Mesothelial cell of epicardium (in vitro differentiated cells): ENCODE measurements around the gene UBE2Q1. TPM values are rescaled to one million over a fixed set of nuclear protein-coding genes. Genes with fewer than 3 reads are reported as not detected.

Experiments used
- DNase-seq, 2 experiments: peaks; one replicate each; pipeline ENCODE4 v3.0.0; 2021; ENCODE audit warnings: low spot score in 2 of 2; ENCODE audit not compliant: unreplicated experiment in 2 of 2
- H3K27ac Mint-ChIP-seq: 2 replicates; pipeline ENCODE4 v1.8.0; 2021; ENCODE audit warnings: mixed read lengths
- H3K27me3 Mint-ChIP-seq: 2 replicates; pipeline ENCODE4 v1.8.0; 2021; ENCODE audit warnings: low read depth, mixed read lengths
- H3K36me3 Mint-ChIP-seq: 2 replicates; pipeline ENCODE4 v1.8.0; 2021; ENCODE audit warnings: mixed read lengths
- H3K4me1 Mint-ChIP-seq: 2 replicates; pipeline ENCODE4 v1.8.0; 2021; ENCODE audit warnings: mixed read lengths
- H3K4me3 Mint-ChIP-seq: 2 replicates; pipeline ENCODE4 v1.8.0; 2021; ENCODE audit warnings: mild to moderate bottlenecking, moderate library complexity, mixed read lengths
- H3K9me3 Mint-ChIP-seq: 2 replicates; pipeline ENCODE4 v1.8.0; 2021; ENCODE audit warnings: mixed read lengths
- CTCF ChIP-seq: fragments of 200-600 bp; sonication (generic); IDR thresholded peaks from one replicate; pipeline ENCODE4 v1.5.0; 2021; ENCODE audit warnings: antibody characterized with exemption; ENCODE audit not compliant: unreplicated experiment
- total RNA-seq: library from RNA; stranded (reverse); gene quantifications from 3 replicates; pipeline ENCODE4 v1.2.1, GENCODE V29; 2021

UBE2Q1 gene
- total RNA-seq, 1 donor from 2014 or later = 60.1 TPM

GRCh38 chr1:154567386-154568156, 9.1 kb upstream of the UBE2Q1 start, which contains the start of gene CHRNB2:
Gene CHRNB2 (plus strand): TSS chr1:154567778. CDS start chr1:154568045, 267 bp downstream.
- Mint-ChIP-seq H3K36me3 (no peaks in the 10 kb centered on the region), H3K4me1 (peaks cover 8% of the 10 kb centered on the region), H3K9me3 (no peaks in the 10 kb centered on the region), H3K27ac (no peak within 1 kb of the TSS), H3K27me3 (peaks cover 70% of the 10 kb centered on the region), H3K4me3 (peak within 1 kb of the TSS; percentile 53)
- DNase-seq = peak; percentile 82 to 93
- TF ChIP-seq CTCF = no peak

GRCh38 chr1:154565876-154566275, 7.4 kb upstream of the UBE2Q1 start:
- H3K27ac Mint-ChIP-seq = no peak overlapping the region
- H3K4me3 Mint-ChIP-seq = no peak overlapping the region
- DNase-seq = no peak
- H3K36me3 Mint-ChIP-seq = no peaks in the 10 kb centered on the region
- TF ChIP-seq CTCF = no peak
- peaks cover 8% of the 10 kb centered on the region for H3K4me1 Mint-ChIP-seq
- H3K9me3 Mint-ChIP-seq = no peaks in the 10 kb centered on the region
- peaks cover 62% of the 10 kb centered on the region for H3K27me3 Mint-ChIP-seq

GRCh38 chr1:154559466-154560044, 1.1 kb upstream of the UBE2Q1 start:
- H3K4me3 Mint-ChIP-seq = peak overlapping the region; percentile 79

GRCh38 chr1:154558720-154559465, 431 bp upstream of the UBE2Q1 start:
- Mint-ChIP-seq H3K4me1 (peaks cover 33% of the 10 kb centered on the region), H3K27me3 (peaks cover under 1% of the 10 kb centered on the region), H3K4me3 (peak overlapping the region; percentile 79), H3K9me3 (no peaks in the 10 kb centered on the region), H3K27ac (peak overlapping the region; percentile 99), H3K36me3 (peaks cover 7% of the 10 kb centered on the region)
- peak; percentile 98 to 99 for DNase-seq
- no peak for TF ChIP-seq CTCF

More at GRCh38 chr1:154559466-154560044, 1.1 kb upstream of the UBE2Q1 start:
- Mint-ChIP-seq H3K27ac (peak overlapping the region; percentile 99), H3K36me3 (peaks cover 6% of the 10 kb centered on the region), H3K4me1 (peaks cover 33% of the 10 kb centered on the region), H3K27me3 (peaks cover 2% of the 10 kb centered on the region), H3K9me3 (no peaks in the 10 kb centered on the region)
- peak; percentile 82 for TF ChIP-seq CTCF
- DNase-seq = peak; percentile 71 to 86

- no peaks in the 10 kb centered on the region for H3K27me3 Mint-ChIP-seq
- TF ChIP-seq CTCF = no peak
- no peak for DNase-seq
- H3K9me3 Mint-ChIP-seq = no peaks in the 10 kb centered on the region
- peaks cover 33% of the 10 kb centered on the region for H3K4me1 Mint-ChIP-seq
- H3K27ac Mint-ChIP-seq = peak overlapping the region; percentile 90
- H3K4me3 Mint-ChIP-seq = peak overlapping the region; percentile 88
- H3K36me3 Mint-ChIP-seq = peaks cover 19% of the 10 kb centered on the region
Measured at GRCh38 chr1:154557248-154557938, 1.1 kb downstream of the UBE2Q1 start.
